B cell (primary cell): ENCODE measurements around the gene SWAP70. TPM values are rescaled to one million over a fixed set of nuclear protein-coding genes. Genes with fewer than 3 reads are reported as not detected.

ENCODE experiments used
- ATAC-seq: fragments of 200-7000 bp; cut with Tn5 transposase; one replicate; pipeline ENCODE4 v1.10.0; 2021; ENCODE audit warnings: low read depth, mild to moderate bottlenecking, moderate number of reproducible peaks, moderate library complexity
- CTCF ChIA-PET: fragments of 350-600 bp; sonication (Branson Sonifier 250); formaldehyde crosslinking; loops from one replicate; lab custom pipeline; 2021; ENCODE audit warnings: antibody characterized with exemption, inconsistent platforms; lab: Charles Lee
- POLR2A ChIA-PET: fragments of 350-600 bp; sonication (Branson Sonifier 250); formaldehyde crosslinking; loops from one replicate; lab custom pipeline; 2021; ENCODE audit warnings: antibody characterized with exemption; lab: Charles Lee
- DNase-seq: peaks from one replicate; pipeline ENCODE4 v3.0.0; 2013
- H2AFZ ChIP-seq: 2 replicates; pipeline ENCODE4 v1.6.1; 2012; ENCODE audit warnings: mild to moderate bottlenecking, low read depth, low read length; ENCODE audit not compliant: insufficient read depth, poor library complexity, severe bottlenecking
- H3K27ac ChIP-seq, 2 donors: 1 replicate in 1 of 2; 2 replicates in 1 of 2; pipeline ENCODE4 v1.5.1; 2012 to 2013; ENCODE audit warnings: low read length in 2 of 2, mild to moderate bottlenecking in 2 of 2, moderate library complexity in 1 of 2
- H3K27me3 ChIP-seq, 4 experiments: fragments of 200-600 bp in 1 of 4; sonication (generic) in 1 of 4; replicated peaks in 1 of 4; 1 replicate in 2 of 4; 2 replicates in 2 of 4; pipeline versions ENCODE4 v1.6.1 to v1.7.0; 2013 to 2016; ENCODE audit warnings: low read length in 3 of 4, mild to moderate bottlenecking in 2 of 4, mixed read lengths in 1 of 4, moderate library complexity in 1 of 4; ENCODE audit not compliant: insufficient read depth in 4 of 4, control insufficient read depth in 3 of 4; ENCODE audit errors: control extremely low read depth in 1 of 4
- H3K36me3 ChIP-seq, 2 experiments: replicated peaks in 1 of 2; 1 replicate in 1 of 2; 2 replicates in 1 of 2; pipeline versions ENCODE4 v1.6.1 to v1.7.1; 2013; ENCODE audit warnings: low read length in 1 of 2; ENCODE audit not compliant: insufficient read depth in 2 of 2, control insufficient read depth in 1 of 2; ENCODE audit errors: control extremely low read depth in 1 of 2, extremely low read depth in 1 of 2
- H3K4me1 ChIP-seq, 2 donors: fragments of 200-600 bp in 1 of 2; sonication (generic) in 1 of 2; 1 replicate in 1 of 2; 2 replicates in 1 of 2; pipeline versions ENCODE4 v1.5.1 to v1.6.1; 2013 to 2017; ENCODE audit warnings: low read length in 2 of 2; ENCODE audit not compliant: control insufficient read depth in 2 of 2, insufficient read depth in 2 of 2
- H3K4me2 ChIP-seq: replicated peaks from 2 replicates; pipeline ENCODE3; 2012; ENCODE audit warnings: mild to moderate bottlenecking, low read depth, low read length; ENCODE audit not compliant: poor library complexity, severe bottlenecking
- H3K4me3 ChIP-seq, 5 experiments: fragments of 200-600 bp in 1 of 5; sonication (generic) in 1 of 5; 1 replicate in 3 of 5; 2 replicates in 2 of 5; pipeline versions ENCODE4 v1.5.1 to v1.7.0; 2011 to 2016; ENCODE audit warnings: low read length in 4 of 5, mild to moderate bottlenecking in 4 of 5, low read depth in 2 of 5, control low read depth in 1 of 5, moderate library complexity in 1 of 5; ENCODE audit not compliant: insufficient read depth in 1 of 5; ENCODE audit errors: control extremely low read depth in 1 of 5, extremely low read depth in 1 of 5
- H3K79me2 ChIP-seq: fragments of 200-600 bp; sonication (generic); one replicate; pipeline ENCODE4 v1.6.0; 2016; ENCODE audit warnings: low read length; ENCODE audit not compliant: control insufficient read depth, insufficient read depth
- H3K9ac ChIP-seq: fragments of 200-600 bp; sonication (generic); 2 replicates; pipeline ENCODE4 v1.6.1; 2017; ENCODE audit warnings: mild to moderate bottlenecking, low read length, moderate library complexity
- H3K9me3 ChIP-seq, 3 donors: one replicate each; pipeline versions ENCODE4 v1.6.1 to v1.7.1; 2013; ENCODE audit warnings: low read length in 2 of 3; ENCODE audit not compliant: control insufficient read depth in 2 of 3, insufficient read depth in 1 of 3; ENCODE audit errors: control extremely low read depth in 1 of 3
- H4K20me1 ChIP-seq: 2 replicates; pipeline ENCODE4 v1.6.0; 2012; ENCODE audit warnings: mild to moderate bottlenecking, low read length; ENCODE audit not compliant: insufficient read depth, control insufficient read depth, poor library complexity, severe bottlenecking
- H3K27ac Mint-ChIP-seq: one replicate; pipeline ENCODE4 v1.8.0; 2021; ENCODE audit warnings: mixed read lengths
- H3K27me3 Mint-ChIP-seq: one replicate; pipeline ENCODE4 v1.8.0; 2021; ENCODE audit warnings: mixed read lengths
- H3K4me1 Mint-ChIP-seq: one replicate; pipeline ENCODE4 v1.8.0; 2021; ENCODE audit warnings: mixed read lengths
- H3K4me3 Mint-ChIP-seq: one replicate; pipeline ENCODE4 v1.8.0; 2021; ENCODE audit warnings: mixed read lengths
- H3K9me3 Mint-ChIP-seq: one replicate; pipeline ENCODE4 v1.8.0; 2022; ENCODE audit warnings: mixed read lengths; ENCODE audit not compliant: insufficient read depth
- CTCF ChIP-seq: fragments of 200-600 bp; IDR thresholded peaks from one replicate; pipeline ENCODE4 v1.8.0; 2022; ENCODE audit warnings: antibody characterized with exemption, mild to moderate bottlenecking
- EZH2 ChIP-seq: IDR thresholded peaks from 2 replicates; pipeline ENCODE4 v1.6.1; 2012; ENCODE audit warnings: borderline replicate concordance, low read depth, mild to moderate bottlenecking, moderate library complexity, low read length; ENCODE audit not compliant: insufficient read depth, poor library complexity, severe bottlenecking
- WGBS: methylation state at CpG from one replicate; pipeline ENCODE4 v1.1.5; 2013; ENCODE audit warnings: missing lambda C conversion rate; ENCODE audit not compliant: insufficient coverage; 5-methylcytosine and 5-hydroxymethylcytosine counted together
- intact Hi-C: fragments of 100-400 bp; cut with micrococcal nuclease; formaldehyde crosslinking; loops from one replicate; pipeline ENCODE4 v1.10.0; 2022
- polyA plus RNA-seq: library from polyadenylated mRNA; depleted of rRNA; stranded (reverse); fragments of >200 nt; gene quantifications from 2 replicates; pipeline ENCODE4 v1.2.3, GENCODE V29; 2012
- total RNA-seq, 2 donors: library from RNA; stranded (reverse); fragments of 120-200 nt in 1 of 2; gene quantifications; 1 replicate in 1 of 2; 2 replicates in 1 of 2; pipeline versions ENCODE4 v1.2.3 to v1.2.4, GENCODE V29; 2013 to 2022

Gene SWAP70
- total and polyA plus RNA-seq, 2 donors (not counting 1 experiment from before 2014, with no cell fraction given), result 69.8 to 200 TPM

DNA sequence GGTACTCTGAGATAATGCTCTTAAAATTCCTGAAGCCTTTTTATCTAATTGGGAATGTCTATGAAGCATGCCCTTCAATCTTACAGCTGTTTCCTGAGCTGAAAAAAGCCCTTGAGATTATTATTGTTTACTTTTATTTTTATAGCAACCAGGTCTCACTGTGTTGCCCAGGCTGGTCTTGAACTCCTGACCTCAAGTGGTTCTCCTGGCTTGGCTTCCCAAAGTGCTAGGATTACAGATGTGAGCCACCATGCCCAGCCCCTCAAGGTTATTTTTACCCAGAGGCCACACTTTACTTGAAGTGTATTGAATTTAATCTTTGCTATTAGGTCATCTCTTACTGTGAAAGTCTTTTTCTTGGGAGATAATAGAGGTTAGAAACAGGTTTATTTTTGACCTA lies 7.0 kb upstream of the SWAP70 start:
- H3K4me3 ChIP-seq, result no peak overlapping the region
- no peaks in the 10 kb centered on the region for H3K27me3 ChIP-seq
- no peak overlapping the region for H3K4me3 Mint-ChIP-seq
- no peaks in the 10 kb centered on the region for H3K27me3 Mint-ChIP-seq
- H3K4me1 Mint-ChIP-seq, result peaks cover 40% of the 10 kb centered on the region
- TF ChIP-seq EZH2 (no peak), CTCF (no peak)
- H3K9me3 Mint-ChIP-seq, result no peaks in the 10 kb centered on the region
- no peak overlapping the region for H2AFZ ChIP-seq
- peaks cover 16 to 21% of the 10 kb centered on the region in 2 donors for H3K4me1 ChIP-seq
- H3K36me3 ChIP-seq, result no peaks in the 10 kb centered on the region
- H3K79me2 ChIP-seq, result peaks cover 57% of the 10 kb centered on the region
- intact Hi-C loops, result loop anchor here (2.0 kb wide), 1 partner anchor 14 kb away; no protein-coding TSS in a partner anchor
- H4K20me1 ChIP-seq, result no peaks in the 10 kb centered on the region
- no peak overlapping the region for H3K9ac ChIP-seq
- ATAC-seq (no peak), DNase-seq (no peak)
- no peak overlapping the region for H3K27ac ChIP-seq
- no peak overlapping the region for H3K27ac Mint-ChIP-seq
- no peak overlapping the region for H3K4me2 ChIP-seq
- ChIA-PET POLR2A (no interaction called here), CTCF (interaction anchor here (1.6 kb wide), 1 partner anchor 92 kb away, joined by 6 read pairs; no protein-coding TSS in a partner anchor)
- no peaks in the 10 kb centered on the region for H3K9me3 ChIP-seq

DNA sequence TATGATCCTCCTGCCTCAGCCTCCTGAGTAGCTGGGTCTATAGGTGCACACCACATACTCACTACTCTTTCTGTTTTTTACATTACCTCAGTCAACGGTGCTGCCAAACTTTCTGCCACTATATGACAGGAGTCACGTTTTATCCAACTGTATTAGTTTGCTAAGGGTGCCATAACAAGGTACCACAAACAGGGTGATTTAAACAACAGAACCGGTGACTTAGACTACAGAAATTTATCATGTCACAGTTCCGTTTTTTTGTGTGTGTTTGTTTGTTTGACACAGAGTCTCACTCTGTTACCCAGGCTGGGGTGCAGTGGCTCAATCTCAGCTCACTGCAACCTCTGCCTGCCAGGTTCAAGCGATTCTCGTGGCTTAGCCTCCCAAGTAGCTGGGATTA lies 6.3 kb upstream of the SWAP70 start:
- peaks cover 41% of the 10 kb centered on the region for H3K4me1 Mint-ChIP-seq
- Histone ChIP-seq H3K4me3 (no peak overlapping the region), H3K9me3 (no peaks in the 10 kb centered on the region), H3K9ac (no peak overlapping the region), H3K4me1 (peaks cover 20 to 22% of the 10 kb centered on the region in 2 donors), H3K36me3 (no peaks in the 10 kb centered on the region), H3K4me2 (no peak overlapping the region), H2AFZ (no peak overlapping the region), H4K20me1 (no peaks in the 10 kb centered on the region), H3K27ac (no peak overlapping the region), H3K79me2 (peaks cover 60% of the 10 kb centered on the region), H3K27me3 (no peaks in the 10 kb centered on the region)
- 70% methylated on average over 2 of the region's 6 CpGs for WGBS
- H3K4me3 Mint-ChIP-seq, result no peak overlapping the region
- POLR2A ChIA-PET, result no interaction called here
- no peaks in the 10 kb centered on the region for H3K27me3 Mint-ChIP-seq
- no peak overlapping the region for H3K27ac Mint-ChIP-seq
- intact Hi-C loops, result loop anchor here (2.0 kb wide), 1 partner anchor 15 kb away; no protein-coding TSS in a partner anchor
- TF ChIP-seq CTCF (no peak), EZH2 (no peak)
- CTCF ChIA-PET, result no interaction called here
- ATAC-seq (no peak), DNase-seq (no peak)
- H3K9me3 Mint-ChIP-seq, result no peaks in the 10 kb centered on the region
